Neural progenitor cell (in vitro differentiated cells): ENCODE data around the gene TTC38.

Experiments used
- CTCF ChIP-seq: fragments of 200-600 bp; sonication (generic); IDR thresholded peaks from 2 replicates; pipeline ENCODE4 v1.5.1; 2017; ENCODE audit warnings: antibody characterized with exemption, mild to moderate bottlenecking
- EZH2phosphoT487 ChIP-seq: fragments of 200-600 bp; sonication (generic); IDR thresholded peaks from 2 replicates; pipeline ENCODE4 v1.6.1; 2017; ENCODE audit warnings: antibody characterized with exemption

DNA sequence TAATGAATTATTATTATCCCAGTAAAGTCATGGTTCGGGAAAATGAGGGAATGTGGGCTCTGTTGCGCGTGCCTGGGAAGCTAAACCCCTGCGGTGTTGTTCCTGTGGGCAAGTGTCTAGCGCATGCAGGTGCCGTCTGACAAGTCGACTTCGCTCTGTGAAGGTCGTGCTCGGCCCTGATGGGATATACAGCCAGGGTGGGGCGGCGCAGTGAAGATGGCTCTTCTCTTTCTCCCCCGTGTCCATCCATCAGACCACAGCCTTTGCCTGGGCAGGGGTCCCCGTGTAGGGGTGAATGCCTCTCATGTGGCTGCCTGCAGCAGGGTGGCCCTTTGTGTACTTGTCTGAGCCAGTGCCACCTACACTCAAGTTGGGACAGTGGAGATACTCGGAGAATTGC lies 54.9 kb downstream of the TTC38 start:
- TF ChIP-seq CTCF (no peak), EZH2phosphoT487 (no peak)
